GM21576 (cell line): Measurements from ENCODE around the gene TBPL2.
"Not testable (repeated sequence)": the region's sequence is repeated elsewhere in the genome, so short reads cannot be mapped to it uniquely, and the experiment has no call there.

ENCODE experiments used
- ATAC-seq: cut with Tn5 transposase; IDR thresholded peaks from one replicate; pipeline ENCODE4 v1.9.1; 2021; ENCODE audit warnings: mild to moderate bottlenecking, moderate library complexity; ENCODE audit not compliant: unreplicated experiment

The TBPL2 gene

GRCh38 chr14:55411426-55412389, 28.7 kb downstream of the TBPL2 start, which contains the start of gene ATG14:
TSS of gene ATG14 (minus strand) at chr14:55411830. CDS start at chr14:55411822, 8 bp downstream.
- peak; percentile 96 for ATAC-seq

DNA sequence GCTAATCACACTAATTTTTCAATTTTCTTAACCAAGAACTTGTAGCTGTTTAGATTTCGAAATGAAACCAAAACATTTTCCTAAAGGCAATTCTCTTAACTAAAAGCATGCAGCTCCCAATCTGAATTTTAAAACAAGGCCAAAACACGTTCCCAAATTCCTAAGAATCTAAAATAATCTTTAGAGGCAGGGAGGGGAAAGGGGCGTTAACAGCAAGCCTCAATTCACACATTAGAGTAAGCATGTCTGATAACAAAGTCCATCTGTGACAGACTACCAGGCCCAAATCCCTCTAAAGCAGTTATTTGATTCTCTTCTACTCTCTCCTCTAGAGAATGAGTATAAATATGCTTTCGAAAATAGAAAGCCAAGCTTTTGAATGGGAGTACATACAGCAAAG, 29.5 kb downstream of the TBPL2 start:
- ATAC-seq, result no peak

DNA sequence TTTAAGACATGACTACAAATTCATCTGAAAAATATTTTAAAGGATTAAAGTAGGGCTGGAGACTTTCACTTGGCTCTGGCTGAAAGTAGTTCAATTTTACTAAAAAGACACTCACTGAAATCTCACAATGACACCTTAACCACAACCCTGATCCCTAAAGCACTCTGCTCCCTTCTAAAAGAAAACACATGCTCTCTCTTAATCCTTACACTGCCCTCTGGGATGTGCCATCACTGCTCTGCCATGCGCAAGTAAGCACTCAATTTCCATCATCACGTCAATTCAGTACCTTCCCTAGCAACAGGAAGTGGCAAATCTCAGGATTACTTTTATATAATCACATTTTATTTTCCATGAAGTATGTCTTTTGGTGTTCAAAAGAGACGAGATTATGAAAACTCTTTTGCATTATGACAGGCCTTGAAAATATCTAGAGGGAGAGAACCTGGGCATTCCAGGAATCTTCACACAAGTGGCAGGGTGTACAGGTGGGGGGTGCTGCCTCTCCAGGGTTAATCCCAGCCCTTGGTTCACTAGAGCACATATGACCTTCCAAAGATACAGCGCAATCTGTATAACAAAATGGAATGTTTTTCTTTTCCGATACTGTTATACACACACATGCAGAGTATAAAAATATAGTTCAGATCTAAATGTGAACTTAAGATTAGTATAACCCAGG, 36.1 kb downstream of the TBPL2 start:
- no peak for ATAC-seq

DNA sequence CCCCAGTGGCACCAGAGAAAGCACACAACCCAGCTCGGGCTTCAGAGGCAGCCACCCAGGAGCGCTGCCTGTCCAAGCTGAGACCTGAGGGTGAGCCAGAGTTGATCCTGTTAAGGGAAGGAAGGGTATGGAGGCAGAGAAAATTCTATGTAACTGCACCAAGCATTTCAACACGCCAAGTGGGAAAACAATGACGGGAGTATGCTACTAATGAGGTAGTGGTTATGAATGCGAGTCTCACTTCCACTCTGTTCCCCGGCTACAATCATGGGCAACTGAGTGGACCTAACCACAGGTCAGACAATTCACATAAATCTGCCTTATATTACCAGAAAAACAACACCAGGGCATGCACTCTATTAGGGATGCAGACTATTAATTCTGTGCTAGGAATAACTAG, 38.7 kb downstream of the TBPL2 start:
- no peak for ATAC-seq

DNA sequence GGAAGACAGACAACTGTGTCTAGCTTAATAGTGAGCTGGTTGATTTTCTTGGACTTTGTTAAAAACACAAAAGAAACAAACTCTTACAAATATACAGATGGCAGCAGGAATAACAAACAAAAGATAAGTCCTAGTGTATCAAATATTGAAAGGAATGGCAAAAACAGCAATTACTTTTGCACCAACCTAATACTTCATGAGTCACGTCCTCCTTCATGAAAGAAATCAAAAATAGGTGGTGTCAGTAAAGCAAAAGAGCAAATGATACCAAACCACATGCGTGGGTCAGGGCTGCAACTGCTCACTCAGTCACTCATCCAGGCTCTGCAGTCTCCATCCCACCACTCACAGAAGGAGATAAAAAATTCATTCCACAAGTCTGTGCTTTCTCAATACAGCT, 40.6 kb downstream of the TBPL2 start:
- no peak for ATAC-seq

DNA sequence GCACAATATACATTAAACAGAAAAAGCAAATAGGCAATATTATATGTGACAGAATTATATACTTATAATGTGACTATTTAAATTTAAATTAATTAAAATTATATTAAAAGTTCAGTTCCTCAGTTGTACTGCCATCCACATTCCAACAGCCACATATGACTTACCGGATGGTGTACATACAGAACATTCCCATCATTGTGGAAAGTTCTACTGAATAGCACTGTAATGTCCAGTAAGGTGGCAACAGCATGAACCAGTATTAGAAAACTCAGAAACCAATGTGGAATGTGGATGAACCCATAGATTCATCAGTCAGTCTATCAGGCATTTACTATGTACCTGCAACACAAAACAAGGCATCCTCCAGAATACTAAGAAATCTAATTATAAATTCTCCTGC, 41.2 kb downstream of the TBPL2 start:
- no peak for ATAC-seq

- ATAC-seq, result no peak
Observed at GRCh38 chr14:55398679-55399078, 41.7 kb downstream of the TBPL2 start.

DNA sequence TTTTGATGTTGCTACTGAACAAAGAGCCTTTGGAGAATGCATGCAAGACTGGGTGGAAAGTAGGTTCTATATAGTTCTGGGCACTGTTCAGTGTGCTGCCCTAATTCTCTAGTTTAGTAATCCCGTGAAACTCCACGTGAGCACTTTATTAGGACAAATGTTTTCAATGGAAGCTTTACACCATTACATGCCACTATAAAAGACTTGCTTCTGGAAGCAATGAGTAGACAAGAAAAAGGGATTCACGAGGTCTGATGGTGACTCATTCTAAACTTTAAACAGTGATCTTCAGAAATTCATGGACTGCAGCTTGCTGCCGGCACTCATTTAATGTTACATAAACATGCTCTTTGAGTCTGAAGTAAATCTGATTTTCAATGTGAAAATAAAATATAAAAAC, 51.1 kb downstream of the TBPL2 start:
- ATAC-seq, result no peak

GRCh38 chr14:55388160-55388559, 52.3 kb downstream of the TBPL2 start:
- no peak for ATAC-seq

GRCh38 chr14:55387121-55387520, 53.3 kb downstream of the TBPL2 start:
- no peak for ATAC-seq

DNA sequence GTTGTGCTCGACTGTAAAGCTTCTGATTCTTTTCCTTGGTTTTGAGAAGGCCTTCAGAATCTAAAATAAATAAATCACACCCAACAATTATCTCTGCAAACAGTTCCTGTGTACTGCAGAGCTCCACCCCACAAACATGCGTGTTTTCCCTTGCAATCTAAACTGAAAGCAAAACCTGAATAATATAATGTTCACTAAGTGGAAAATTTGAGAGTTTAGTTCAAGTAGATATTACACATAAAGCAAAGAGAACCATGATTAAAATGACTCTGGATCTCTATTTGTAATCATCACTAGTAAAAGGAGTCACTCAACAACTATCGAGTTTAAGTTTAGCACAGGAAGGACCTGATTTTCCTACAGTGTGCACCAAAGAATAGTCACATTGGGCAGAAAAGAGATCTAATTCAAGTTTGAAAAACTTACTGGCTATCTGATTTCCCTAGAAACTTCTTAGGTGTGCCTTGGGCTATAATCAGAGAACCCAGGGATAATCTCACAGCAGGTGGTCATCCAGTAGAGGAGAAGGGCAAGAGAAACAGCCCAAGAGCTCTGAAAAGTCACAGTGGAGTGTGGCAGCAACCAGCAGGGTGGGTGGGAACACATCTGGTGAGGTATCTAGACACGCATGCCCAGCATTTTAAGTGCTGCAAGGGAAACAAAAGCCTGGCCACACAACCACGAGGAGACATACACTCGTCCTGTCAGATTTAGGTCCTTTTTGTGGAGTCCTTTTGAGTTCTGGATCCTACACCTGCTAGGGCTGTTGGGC, 54.2 kb downstream of the TBPL2 start:
- ATAC-seq, result no peak

GRCh38 chr14:55384536-55384935, 55.9 kb downstream of the TBPL2 start:
- ATAC-seq, result no peak

- no peak for ATAC-seq
Observed at GRCh38 chr14:55383541-55384140, 56.8 kb downstream of the TBPL2 start.

- ATAC-seq, result not testable (repeated sequence)
Observed at GRCh38 chr14:55383056-55383466, 57.4 kb downstream of the TBPL2 start.

GRCh38 chr14:55382483-55382882, 57.9 kb downstream of the TBPL2 start:
- ATAC-seq, result no peak

DNA sequence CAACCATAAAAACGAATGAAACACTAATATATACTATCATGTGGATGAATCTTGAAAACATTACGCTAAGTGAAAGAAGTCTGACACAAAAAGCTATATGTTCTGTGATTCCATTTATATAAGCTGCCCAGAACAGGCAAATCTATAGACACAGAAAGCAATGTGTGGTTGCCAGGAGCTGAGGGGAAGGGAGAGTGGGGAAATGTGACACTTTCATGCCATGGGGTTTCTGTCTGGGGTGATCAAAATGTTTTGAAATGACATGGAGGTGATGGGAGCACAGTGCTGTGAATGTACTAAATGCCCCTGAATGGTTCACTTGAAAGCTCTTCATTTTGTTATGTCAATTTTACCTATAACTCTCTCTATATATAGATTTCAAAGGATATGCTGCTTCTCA, 58.9 kb downstream of the TBPL2 start:
- no peak for ATAC-seq

DNA sequence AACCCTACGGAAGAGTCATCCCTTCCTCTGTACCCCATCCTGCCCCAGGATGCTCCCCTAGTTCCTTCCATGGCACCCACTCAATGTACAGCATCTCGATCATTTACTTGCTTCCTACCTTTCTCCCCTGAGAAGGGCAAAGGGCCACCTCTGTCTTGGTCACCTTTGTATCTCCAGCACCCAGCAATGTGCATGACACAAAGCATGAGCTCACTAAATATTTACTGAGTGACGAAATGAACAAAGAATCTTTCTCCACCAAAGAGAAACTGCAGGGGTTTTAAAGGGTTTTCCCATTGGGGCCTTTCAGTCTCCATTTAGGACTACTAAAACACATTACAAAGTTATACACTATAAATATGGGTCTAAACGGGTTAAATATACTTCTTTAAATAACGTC, 59.4 kb downstream of the TBPL2 start:
- no peak for ATAC-seq

- ATAC-seq, result no peak
Observed at GRCh38 chr14:55377236-55377635, 63.2 kb downstream of the TBPL2 start.

DNA sequence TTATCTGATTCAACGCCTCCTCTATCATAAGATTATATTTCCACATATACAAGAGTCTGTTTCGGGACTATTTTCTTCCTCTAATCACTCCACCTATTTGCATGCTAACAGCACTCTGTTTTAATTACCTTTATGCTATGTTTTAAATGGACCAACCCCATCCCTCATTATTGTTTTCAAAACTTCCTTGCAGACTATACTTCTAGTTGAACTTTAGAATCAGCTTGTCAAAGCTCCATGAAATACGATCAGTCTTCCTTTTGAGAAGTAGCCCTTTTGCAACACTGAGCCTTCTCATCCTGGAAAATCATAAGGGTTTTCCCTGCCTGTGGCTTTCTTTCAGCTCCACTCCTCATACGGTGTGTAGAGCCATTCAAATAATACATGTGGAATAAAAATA, 65.6 kb downstream of the TBPL2 start:
- ATAC-seq, result no peak

DNA sequence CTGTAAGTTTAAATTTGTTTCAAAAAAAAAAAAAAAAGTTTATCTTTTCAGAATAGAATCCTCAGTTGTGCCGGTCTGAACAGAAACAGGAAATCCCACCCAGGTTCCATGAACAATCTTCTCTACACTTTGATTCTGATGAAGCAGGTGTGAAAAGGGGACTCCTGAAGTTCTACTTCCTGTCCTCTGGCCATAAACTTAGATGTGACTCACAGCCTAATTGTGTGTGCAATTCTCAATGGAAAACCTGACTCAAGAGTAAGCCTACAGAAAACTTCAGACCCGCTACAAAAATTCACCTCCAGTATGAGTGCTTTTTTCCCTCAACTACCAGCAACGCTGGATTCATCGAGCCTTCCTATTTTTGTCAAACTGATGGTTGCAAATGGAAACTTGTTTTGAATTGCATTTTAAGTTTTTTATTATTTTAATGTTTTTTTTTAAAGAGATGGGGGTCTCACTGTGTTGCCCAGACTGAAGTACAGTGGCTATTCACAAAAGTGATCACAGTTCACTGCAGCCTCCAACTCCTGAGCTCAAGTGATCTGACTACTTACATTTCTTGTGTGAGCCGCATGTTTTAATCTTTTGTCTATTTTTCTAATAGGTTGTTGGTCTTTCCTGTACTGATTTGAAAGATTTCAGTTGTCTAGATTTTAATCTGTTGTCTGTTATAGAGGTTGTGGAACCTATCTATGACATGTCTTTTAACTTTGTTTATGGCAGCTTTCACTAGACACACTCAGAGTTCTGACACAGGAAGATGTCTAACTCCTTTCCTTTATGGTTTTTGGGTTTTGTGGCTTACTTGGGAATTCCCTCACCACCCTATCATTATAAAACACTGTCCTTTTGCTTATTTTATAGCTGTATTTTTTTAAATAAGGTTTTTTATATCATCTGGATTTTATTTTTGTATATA, 66.4 kb downstream of the TBPL2 start:
- no peak for ATAC-seq
